ENCODE measurements around the gene HTR7.

The HTR7 gene

GRCh38 chr10:90740265-90740664 lies 117.6 kb downstream of the HTR7 start:
- no peak for DNase-seq (ENCODE audit: low read depth)

GRCh38 chr10:90738885-90739284 lies 119.0 kb downstream of the HTR7 start:
- DNase-seq (ENCODE audit: low read depth) = no peak

- no peak for DNase-seq (ENCODE audit: low read depth)
Observed at GRCh38 chr10:90734415-90734814, 123.4 kb downstream of the HTR7 start.

- no peak for DNase-seq (ENCODE audit: low read depth)
Observed at GRCh38 chr10:90732581-90732980, 125.3 kb downstream of the HTR7 start.

- no peak for DNase-seq (ENCODE audit: low read depth)
Observed at GRCh38 chr10:90723416-90724068, 134.3 kb downstream of the HTR7 start.

GRCh38 chr10:90722832-90723231 lies 135.0 kb downstream of the HTR7 start:
- no peak for DNase-seq (ENCODE audit: low read depth)

- no peak for DNase-seq (ENCODE audit: low read depth)
Observed at GRCh38 chr10:90718182-90718581, 139.7 kb downstream of the HTR7 start.

- DNase-seq (ENCODE audit: low read depth) = no peak
Observed at GRCh38 chr10:90712529-90712928, 145.3 kb downstream of the HTR7 start.

GRCh38 chr10:90709727-90710126 lies 148.1 kb downstream of the HTR7 start:
- DNase-seq (ENCODE audit: low read depth) = no peak

- DNase-seq (ENCODE audit: low read depth) = no peak
Observed at GRCh38 chr10:90707657-90708056, 150.2 kb downstream of the HTR7 start.

- no peak for DNase-seq (ENCODE audit: low read depth)
Observed at GRCh38 chr10:90701428-90701827, 156.4 kb downstream of the HTR7 start.

GRCh38 chr10:90695915-90696676 lies 161.7 kb downstream of the HTR7 start:
- no peak for DNase-seq (ENCODE audit: low read depth)

All from T-helper 22 cell (primary cell).